Measurements from ENCODE around the gene ATP5F1A.
"Not testable (repeated sequence)": the region's sequence is repeated elsewhere in the genome, so short reads cannot be mapped to it uniquely, and the experiment has no call there.

Gene ATP5F1A

GRCh38 chr18:46097801-46098615 is at the start of gene ATP5F1A:
ATP5F1A (minus strand) TSS chr18:46098296; CDS start chr18:46098231, 65 bp downstream.
- DNase-seq: peak; percentile 87

DNA sequence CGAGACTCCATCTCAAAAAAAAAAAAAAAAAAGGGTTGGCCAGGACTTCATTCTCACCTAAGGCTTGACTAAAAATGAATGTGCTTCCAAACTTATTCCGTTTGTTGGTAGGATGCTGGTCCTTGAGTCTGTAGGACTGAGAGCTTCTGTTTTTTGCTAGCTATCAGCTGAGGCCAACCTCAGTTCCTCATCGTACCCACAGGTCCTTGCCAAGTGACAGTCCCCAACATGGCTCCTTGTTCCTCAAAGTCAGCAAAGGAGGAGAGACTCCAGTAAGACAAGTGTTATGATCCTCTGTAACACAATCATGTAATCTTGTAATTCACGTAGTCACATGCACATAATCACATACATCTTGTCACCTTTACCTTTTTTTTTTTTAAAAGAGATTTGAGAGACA is 43.1 kb upstream of the ATP5F1A start:
- no peak for DNase-seq

DNA sequence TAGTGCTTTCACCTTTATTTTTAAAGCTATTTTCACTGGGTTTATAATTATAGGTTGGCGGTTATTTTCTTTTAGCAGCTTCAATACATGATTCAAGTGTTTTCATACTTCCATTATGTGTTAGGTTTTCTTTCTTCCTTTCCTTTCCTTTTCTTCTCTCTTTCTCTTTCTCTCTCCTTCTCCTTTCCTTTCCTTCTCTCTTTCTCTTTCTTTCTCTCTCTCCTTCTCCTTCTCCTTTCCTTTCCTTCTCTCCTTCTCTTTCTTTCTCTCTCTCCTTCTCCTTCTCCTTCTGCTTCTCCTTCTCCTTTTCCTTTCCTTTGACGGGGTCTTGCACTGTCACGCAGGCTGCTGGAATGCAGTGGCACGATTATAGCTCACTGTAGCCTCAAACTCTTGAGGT is 42.1 kb upstream of the ATP5F1A start:
- DNase-seq: no peak

- DNase-seq: no peak
These were observed 37.0 kb upstream of the ATP5F1A start for GRCh38 chr18:46134920-46135675.

DNA sequence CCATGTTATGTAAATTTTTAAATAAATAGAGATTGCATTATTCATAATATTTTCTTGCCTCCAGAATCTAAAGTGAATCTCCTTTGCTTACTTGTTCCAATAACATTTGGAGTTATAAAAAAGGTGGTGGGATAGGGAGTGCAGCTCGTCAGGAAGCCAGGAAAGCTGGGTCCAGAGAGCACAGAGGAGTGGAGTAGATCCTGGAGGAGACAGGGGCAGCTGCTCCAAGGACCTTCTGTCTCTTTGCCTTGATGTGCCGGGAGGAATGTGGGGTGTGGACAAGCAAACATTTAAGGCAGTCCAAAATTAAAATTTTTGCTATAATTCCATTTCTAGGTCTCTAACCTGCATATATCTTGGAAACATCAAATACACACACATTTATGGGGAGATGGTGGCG is 35.4 kb upstream of the ATP5F1A start:
- no peak for DNase-seq

GRCh38 chr18:46130549-46130948 is 32.5 kb upstream of the ATP5F1A start:
- not testable (repeated sequence) for DNase-seq

- DNase-seq: no peak
These were observed 32.0 kb upstream of the ATP5F1A start for GRCh38 chr18:46130061-46130460.

DNA sequence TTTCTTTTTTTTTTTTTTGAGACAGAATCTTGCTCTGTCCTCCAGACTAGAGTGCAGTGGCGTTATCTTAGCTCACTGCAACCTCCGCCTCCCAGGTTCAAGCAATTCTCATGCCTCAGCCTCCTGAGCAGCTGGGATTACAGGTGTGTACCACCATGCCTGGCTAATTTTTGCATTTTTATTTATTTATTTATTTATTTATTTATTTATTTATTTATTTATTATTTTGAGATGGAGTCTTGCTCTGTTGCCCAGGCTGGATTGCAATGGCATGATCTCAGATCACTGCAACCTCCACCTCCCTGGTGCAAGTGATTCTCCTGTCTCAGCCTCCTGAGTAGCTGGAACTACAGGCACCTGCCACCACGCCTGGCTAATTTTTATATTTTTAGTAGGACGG is 28.5 kb upstream of the ATP5F1A start:
- not testable (repeated sequence) for DNase-seq

- DNase-seq: no peak
These were observed 15.7 kb upstream of the ATP5F1A start for GRCh38 chr18:46113751-46114150.

GRCh38 chr18:46110406-46110805 is 12.3 kb upstream of the ATP5F1A start:
- no peak for DNase-seq

- DNase-seq: no peak
These were observed 11.3 kb upstream of the ATP5F1A start for GRCh38 chr18:46109386-46109785.

DNA sequence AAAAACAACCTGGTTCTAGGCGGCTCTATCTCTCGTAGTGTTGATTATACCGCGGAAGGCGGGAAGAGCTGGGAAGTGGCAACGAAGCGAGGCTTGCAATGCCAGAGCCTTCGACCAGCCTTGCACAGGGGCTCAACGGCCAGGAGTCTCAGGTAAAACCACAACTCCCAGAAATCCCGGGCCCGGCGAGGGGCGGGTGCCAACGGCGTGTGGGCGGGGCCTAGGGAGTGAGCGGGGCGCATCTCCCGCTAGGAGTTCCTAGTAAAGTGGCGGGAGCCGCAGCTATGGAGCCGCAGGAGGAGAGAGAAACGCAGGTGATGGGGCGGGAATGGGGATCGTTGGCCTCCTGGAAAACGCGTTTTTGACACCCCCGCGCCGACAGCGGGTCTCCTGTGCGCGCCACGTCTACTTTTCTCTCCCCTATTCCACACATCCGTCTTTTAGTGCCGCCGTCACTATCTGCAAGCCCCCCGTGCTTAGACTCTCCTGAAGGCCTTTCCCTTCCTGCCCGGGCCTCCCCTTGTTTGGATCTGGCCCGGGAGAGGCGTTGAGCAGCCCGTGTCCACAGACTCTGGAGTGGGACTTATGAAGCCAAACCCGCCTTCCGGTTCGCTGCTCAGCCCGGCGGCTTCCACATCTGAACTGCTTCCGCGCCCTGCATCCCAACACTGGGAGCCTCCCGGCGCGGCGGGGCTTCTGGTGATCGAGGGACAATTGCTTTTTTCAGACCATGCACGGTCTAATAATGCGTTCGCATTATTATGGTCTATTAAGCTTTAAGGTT is 6.2 kb upstream of the ATP5F1A start, which contains the start of gene HAUS1:
HAUS1 (plus strand) TSS at position 258 of the 784 bp plus-strand sequence; CDS start at position 285, 27 bp downstream.
- DNase-seq: peak; percentile 96

DNA sequence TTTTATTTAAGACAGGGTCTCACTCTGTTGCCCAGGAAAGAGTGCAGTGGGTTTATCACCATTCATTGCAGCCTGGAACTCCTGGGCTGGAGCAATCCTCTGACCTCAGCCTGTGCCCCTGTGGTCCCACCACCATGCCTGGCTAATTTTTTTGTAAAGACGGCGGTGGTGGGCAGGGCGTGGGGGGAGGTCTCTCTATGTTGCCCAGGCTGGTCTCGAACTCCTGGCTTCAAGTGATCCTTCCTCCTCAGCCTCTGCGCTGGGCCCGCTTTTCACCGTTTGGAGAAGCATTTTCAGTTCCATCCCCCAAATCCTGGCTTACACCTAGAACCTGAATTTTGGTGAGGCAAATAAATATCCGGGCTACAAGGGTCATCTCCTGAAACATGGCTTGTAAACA is 1.4 kb upstream of the ATP5F1A start:
- DNase-seq: no peak

GRCh38 chr18:46098616-46098933 is 479 bp upstream of the ATP5F1A start:
- peak; percentile 66 for DNase-seq

GRCh38 chr18:46097431-46097800 is 680 bp downstream of the ATP5F1A start:
- DNase-seq: peak; percentile 64

DNA sequence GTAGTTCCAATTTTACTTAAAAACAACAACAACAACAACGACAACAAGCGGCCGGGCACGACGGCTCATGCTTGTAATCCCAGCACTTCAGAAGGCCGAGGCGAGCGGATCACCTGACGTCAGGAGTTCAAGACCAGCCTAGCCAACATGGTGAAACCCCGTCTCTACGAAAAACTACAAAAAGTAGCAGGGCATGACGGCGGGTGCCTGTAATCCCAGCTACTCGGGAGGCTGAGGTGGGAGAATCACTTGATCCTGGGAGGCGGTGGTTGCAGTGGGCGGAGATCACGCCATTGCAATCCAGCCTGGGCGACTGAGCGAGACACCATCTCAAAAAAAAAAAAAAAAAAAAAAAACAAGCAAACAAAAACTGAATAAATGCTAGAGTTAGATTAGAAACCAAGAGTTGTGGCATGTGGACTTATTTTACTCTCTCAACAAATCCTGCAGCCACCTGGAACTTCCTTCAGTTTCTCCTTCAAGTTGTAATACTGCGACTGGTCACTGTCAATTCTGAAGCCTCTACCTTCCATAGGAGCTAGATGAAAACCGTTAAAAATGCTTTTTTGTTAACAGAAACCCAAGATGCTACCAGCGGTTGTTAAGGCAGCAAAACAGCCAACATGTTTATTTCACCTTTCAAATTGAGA is 1.3 kb downstream of the ATP5F1A start:
- peak; percentile 45 for DNase-seq

DNA sequence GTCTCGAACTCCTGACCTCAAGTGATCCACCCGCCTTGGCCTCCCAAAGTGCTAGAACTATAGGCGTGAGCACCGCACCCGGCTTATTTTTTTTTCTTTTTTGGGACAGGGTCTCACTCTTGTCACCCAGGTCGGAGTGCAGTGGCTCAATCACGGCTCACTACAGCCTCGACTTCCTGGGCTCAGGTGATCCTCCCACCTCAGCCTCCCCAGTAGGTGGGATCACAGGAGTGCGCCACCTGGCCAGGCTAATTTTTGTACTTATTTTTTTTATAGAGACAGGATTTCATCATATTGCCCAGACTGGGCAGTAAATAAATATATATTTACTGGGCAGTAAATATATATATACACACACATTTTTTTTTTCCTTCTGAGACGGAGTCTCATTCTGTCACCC is 2.6 kb downstream of the ATP5F1A start:
- no peak for DNase-seq

DNA sequence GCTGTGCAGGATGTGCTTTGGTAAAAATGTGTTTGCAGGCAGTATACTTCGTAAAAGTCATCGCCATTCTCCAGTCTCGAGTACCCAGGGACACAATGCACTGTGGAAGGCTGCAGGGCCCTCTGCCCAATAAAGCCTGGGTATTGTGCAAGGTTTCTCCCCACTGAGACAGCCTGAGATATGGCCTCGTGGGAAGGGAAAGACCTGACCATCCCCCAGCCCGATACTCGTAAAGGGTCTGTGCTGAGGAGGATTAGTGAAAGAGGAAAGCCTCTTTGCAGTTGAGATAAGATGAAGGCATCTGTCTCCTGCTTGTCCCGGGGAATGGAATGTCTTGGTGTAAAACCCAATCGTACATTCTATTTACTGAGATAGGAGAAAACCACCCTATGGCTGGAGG is 9.6 kb downstream of the ATP5F1A start:
- peak; percentile 47 for DNase-seq

- no peak for DNase-seq
These were observed 13.7 kb downstream of the ATP5F1A start for GRCh38 chr18:46084431-46084830.

DNA sequence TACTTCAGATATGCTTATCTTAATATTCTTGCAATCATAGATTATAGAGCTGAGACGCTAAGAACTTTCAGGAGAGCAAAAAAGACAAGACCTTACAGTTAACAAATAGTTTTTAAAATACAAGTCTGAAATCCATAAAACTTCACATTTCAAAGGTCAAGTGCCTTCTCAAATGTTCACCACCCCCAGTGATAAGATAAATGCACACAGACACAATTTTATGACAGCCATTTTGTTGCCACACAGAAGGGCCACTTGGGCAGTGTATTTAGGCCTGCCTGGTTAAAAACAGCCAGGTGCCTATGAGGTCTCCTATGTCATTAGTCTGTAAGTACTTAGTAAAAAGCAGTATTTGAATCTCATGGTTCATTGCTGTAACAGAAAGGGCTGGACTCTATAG is 17.9 kb downstream of the ATP5F1A start:
- no peak for DNase-seq

GRCh38 chr18:46079336-46079735 is 18.8 kb downstream of the ATP5F1A start:
- no peak for DNase-seq

- peak; percentile 91 for DNase-seq
These were observed 24.4 kb downstream of the ATP5F1A start for GRCh38 chr18:46073474-46074331.

Measured in OCI-M1 (cell line).